Activated CD8-positive, alpha-beta T cell treated with anti-CD3 and anti-CD28 coated beads for 36 hours (primary cell): ENCODE measurements around the gene PSME1. TPM values are rescaled to one million over a fixed set of nuclear protein-coding genes. Genes with fewer than 3 reads are reported as not detected.

ENCODE experiments used
- ATAC-seq: fragments of 200-7000 bp; cut with Tn5 transposase; one replicate; pipeline ENCODE4 v1.10.0; 2021; ENCODE audit warnings: mild to moderate bottlenecking, moderate library complexity
- CTCF ChIA-PET: fragments of 350-600 bp; sonication (Branson Sonifier 250); formaldehyde crosslinking; loops from one replicate; lab custom pipeline; 2021; ENCODE audit warnings: antibody characterized with exemption; lab: Charles Lee
- POLR2A ChIA-PET: fragments of 350-600 bp; sonication (Branson Sonifier 250); formaldehyde crosslinking; loops from one replicate; lab custom pipeline; 2021; ENCODE audit warnings: antibody characterized with exemption; lab: Charles Lee
- DNase-seq: peaks from one replicate; pipeline ENCODE4 v3.0.0-alpha.2; 2020
- H3K27ac Mint-ChIP-seq: one replicate; pipeline ENCODE4 v1.8.0; 2021; ENCODE audit warnings: mild to moderate bottlenecking, mixed read lengths
- H3K27me3 Mint-ChIP-seq: one replicate; pipeline ENCODE4 v1.8.0; 2021; ENCODE audit warnings: mixed read lengths
- H3K36me3 Mint-ChIP-seq: one replicate; pipeline ENCODE4 v1.8.0; 2021; ENCODE audit warnings: low read depth, mixed read lengths
- H3K4me1 Mint-ChIP-seq: one replicate; pipeline ENCODE4 v1.8.0; 2021; ENCODE audit warnings: low read depth, mixed read lengths
- H3K4me3 Mint-ChIP-seq: one replicate; pipeline ENCODE4 v1.8.0; 2021; ENCODE audit warnings: mild to moderate bottlenecking, moderate library complexity, mixed read lengths
- H3K9me3 Mint-ChIP-seq: one replicate; pipeline ENCODE4 v1.8.0; 2021; ENCODE audit warnings: mixed read lengths
- intact Hi-C: fragments of 100-400 bp; cut with micrococcal nuclease; formaldehyde crosslinking; loops from one replicate; pipeline ENCODE4 v1.10.0; 2022
- total RNA-seq, 2 experiments: library from RNA; stranded (reverse); gene quantifications; one replicate each; pipeline ENCODE4 v1.2.3, GENCODE V29; 2021
- TF ChIP-seq, protein P1 (sequence below): fragments of 200-600 bp; IDR thresholded peaks from one replicate; pipeline ENCODE4 v1.8.0; 2022; ENCODE audit warnings: antibody characterized with exemption, mild to moderate bottlenecking

The PSME1 gene
- total RNA-seq, 2 experiments from 2014 or later, result 451 to 460 TPM

DNA sequence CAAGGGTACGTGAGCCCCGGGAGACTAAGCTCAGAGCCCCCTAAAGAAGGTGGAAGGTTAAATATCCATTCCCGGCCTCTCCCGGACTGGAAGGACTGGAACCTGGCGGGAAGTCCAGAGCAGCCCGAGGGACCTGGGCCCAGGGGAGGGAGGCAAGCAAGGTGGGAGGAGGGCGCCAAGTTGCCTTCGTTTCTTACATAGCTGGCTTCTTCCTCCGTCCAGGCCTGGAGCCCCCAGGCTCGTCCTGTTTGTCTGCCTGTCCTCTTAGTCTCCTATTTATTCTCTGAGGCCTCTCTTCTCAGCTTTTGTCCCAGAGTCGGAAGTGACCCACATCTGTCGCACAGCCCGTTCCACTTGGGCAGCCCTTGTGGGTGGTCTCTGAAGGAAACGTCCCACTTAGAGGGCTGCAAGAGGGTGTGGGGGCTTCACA, 41.1 kb upstream of the PSME1 start:
- TF ChIP-seq, protein P1, sequence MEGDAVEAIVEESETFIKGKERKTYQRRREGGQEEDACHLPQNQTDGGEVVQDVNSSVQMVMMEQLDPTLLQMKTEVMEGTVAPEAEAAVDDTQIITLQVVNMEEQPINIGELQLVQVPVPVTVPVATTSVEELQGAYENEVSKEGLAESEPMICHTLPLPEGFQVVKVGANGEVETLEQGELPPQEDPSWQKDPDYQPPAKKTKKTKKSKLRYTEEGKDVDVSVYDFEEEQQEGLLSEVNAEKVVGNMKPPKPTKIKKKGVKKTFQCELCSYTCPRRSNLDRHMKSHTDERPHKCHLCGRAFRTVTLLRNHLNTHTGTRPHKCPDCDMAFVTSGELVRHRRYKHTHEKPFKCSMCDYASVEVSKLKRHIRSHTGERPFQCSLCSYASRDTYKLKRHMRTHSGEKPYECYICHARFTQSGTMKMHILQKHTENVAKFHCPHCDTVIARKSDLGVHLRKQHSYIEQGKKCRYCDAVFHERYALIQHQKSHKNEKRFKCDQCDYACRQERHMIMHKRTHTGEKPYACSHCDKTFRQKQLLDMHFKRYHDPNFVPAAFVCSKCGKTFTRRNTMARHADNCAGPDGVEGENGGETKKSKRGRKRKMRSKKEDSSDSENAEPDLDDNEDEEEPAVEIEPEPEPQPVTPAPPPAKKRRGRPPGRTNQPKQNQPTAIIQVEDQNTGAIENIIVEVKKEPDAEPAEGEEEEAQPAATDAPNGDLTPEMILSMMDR, result no peak
- ChIA-PET POLR2A (interaction anchor here (0.6 to 9.0 kb wide), 22 partner anchors 9 to 774 kb away, joined by 3 to 80 read pairs (median 4); partner anchors contain the start of genes DCAF11, EMC9, IRF9 and NRL), CTCF (interaction anchor here (1.1 to 11.2 kb wide), 9 partner anchors 8 to 124 kb away, joined by 3 to 345 read pairs (median 5); partner anchors contain the start of genes DCAF11 and NRL)
- no peaks in the 10 kb centered on the region for H3K9me3 Mint-ChIP-seq
- H3K4me3 Mint-ChIP-seq, result peak overlapping the region; percentile 93
- no peaks in the 10 kb centered on the region for H3K27me3 Mint-ChIP-seq
- ATAC-seq, result no peak
- peaks cover 24% of the 10 kb centered on the region for H3K4me1 Mint-ChIP-seq
- peak overlapping the region; percentile 95 for H3K27ac Mint-ChIP-seq
- peak; percentile 34 for DNase-seq
- intact Hi-C loops, result loop anchor here (5.0 kb wide), 1 partner anchor 83 kb away; no protein-coding TSS in a partner anchor
- peaks cover 35% of the 10 kb centered on the region for H3K36me3 Mint-ChIP-seq

DNA sequence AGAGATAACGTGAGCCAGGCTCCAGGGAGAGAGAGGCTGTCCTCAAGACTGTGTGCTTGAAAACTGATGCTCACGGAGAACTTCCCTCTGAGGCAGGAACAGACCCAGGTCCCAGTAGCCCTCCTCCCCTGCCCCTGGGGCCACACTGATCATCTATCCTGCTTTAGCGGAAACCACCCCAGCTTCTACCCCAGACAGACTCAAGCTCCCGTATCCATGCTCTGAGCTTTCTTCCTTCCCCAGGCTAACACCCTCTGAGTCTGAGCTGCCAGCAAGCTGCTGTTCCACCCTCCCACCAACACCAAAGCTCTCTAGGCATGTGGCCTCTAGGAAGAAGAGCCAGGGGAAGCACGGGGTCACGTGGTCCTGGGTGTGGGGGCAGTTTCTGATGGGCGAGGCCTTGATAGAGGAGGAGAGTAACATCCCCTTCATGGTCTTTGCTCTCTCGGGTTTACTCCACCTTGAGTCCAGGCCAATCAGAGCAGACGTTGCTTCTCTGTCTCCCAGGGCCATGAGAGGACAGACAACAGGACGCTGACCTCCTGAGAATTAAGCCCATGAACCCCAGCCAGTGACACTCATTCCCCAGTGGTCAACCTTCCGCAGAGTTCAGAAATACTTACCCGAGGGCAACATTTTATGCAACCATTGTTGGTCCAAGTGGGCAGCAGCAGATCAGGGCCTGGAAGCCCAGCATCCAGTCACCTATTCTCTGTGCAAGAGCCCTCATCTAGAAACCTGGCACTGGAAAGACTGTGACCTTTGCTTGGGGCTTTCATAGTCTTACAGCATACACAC, 40.5 kb upstream of the PSME1 start:
- TF ChIP-seq, protein P1, result no peak
- Mint-ChIP-seq H3K27me3 (no peaks in the 10 kb centered on the region), H3K9me3 (no peaks in the 10 kb centered on the region), H3K4me3 (peak overlapping the region; percentile 93), H3K36me3 (peaks cover 40% of the 10 kb centered on the region), H3K4me1 (peaks cover 22% of the 10 kb centered on the region), H3K27ac (peak overlapping the region; percentile 95)
- DNase-seq (peak; percentile 88), ATAC-seq (peak; percentile 63)
- POLR2A ChIA-PET, result interaction anchor here (0.6 to 9.0 kb wide), 22 partner anchors 10 to 775 kb away, joined by 3 to 80 read pairs (median 4); partner anchors contain the start of genes CARMIL3, DCAF11, EMC9 and IRF9
- intact Hi-C loops, result no loop called here
- CTCF ChIA-PET, result interaction anchor here (1.1 to 11.2 kb wide), 8 partner anchors 9 to 87 kb away, joined by 3 to 345 read pairs (median 6); partner anchors contain the start of genes DCAF11 and NRL

DNA sequence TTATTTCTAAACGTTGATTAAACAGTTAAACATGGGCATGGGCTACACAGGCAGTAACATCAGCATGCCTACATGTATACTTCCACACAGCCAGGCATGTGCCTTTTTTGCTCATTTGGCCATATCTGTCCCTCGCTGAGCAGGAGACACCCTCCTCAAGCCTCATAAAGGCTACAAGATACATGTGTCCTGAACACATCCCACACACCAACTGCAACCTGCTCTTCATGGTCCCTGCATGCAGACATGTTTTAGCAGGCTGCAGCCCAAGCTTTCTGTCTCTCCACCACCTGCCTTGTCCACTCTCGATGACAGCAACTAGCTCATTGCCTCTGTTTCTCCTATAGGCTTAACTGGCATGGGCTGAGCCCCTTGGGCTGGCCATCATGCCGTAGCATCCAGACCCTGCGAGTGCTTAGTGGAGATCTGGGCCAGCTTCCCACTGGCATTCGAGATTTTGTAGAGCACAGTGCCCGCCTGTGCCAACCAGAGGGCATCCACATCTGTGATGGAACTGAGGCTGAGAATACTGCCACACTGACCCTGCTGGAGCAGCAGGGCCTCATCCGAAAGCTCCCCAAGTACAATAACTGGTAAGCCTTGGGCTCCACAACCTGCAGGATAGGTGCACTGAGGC, 39.3 kb upstream of the PSME1 start:
- ATAC-seq, result no peak
- peak overlapping the region; percentile 52 for H3K4me3 Mint-ChIP-seq

DNA sequence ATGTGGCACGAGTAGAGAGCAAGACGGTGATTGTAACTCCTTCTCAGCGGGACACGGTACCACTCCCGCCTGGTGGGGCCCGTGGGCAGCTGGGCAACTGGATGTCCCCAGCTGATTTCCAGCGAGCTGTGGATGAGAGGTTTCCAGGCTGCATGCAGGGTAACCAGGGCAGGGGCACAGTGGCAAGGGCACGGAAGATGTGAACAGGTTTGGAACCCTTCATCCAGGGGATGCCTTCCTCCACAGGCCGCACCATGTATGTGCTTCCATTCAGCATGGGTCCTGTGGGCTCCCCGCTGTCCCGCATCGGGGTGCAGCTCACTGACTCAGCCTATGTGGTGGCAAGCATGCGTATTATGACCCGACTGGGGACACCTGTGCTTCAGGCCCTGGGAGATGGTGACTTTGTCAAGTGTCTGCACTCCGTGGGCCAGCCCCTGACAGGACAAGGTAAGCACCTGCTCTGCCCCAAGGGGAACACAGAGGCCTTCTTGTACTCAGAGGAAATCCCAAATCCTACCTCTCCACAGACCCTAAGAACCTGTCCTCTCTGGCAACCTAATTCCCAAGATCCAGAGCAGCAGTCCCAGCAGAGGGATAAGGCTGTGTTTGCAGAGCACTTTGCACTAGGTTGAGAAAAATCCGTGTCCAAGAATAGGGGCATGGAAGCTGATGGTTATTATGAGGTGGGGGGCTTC, 37.6 kb upstream of the PSME1 start:
- ATAC-seq, result no peak
- H3K36me3 Mint-ChIP-seq, result peaks cover 62% of the 10 kb centered on the region
- POLR2A ChIA-PET, result interaction anchor here (8.3 kb wide), 1 partner anchor 8 kb away, joined by 80 read pairs; no protein-coding TSS in a partner anchor
- H3K4me1 Mint-ChIP-seq, result peaks cover 15% of the 10 kb centered on the region
- TF ChIP-seq, protein P1, result no peak
- H3K27ac Mint-ChIP-seq, result no peak overlapping the region
- no peaks in the 10 kb centered on the region for H3K27me3 Mint-ChIP-seq
- H3K9me3 Mint-ChIP-seq, result no peaks in the 10 kb centered on the region
- CTCF ChIA-PET, result interaction anchor here (1.0 to 11.2 kb wide), 4 partner anchors 8 to 62 kb away, joined by 3 to 345 read pairs (median 112); no protein-coding TSS in a partner anchor
- no peak overlapping the region for H3K4me3 Mint-ChIP-seq
- intact Hi-C loops, result no loop called here
- DNase-seq, result no peak

More for the DNA sequence above, 39.3 kb upstream of the PSME1 start:
- intact Hi-C loops, result no loop called here
- H3K36me3 Mint-ChIP-seq, result peaks cover 50% of the 10 kb centered on the region
- no peak for DNase-seq
- peaks cover 20% of the 10 kb centered on the region for H3K4me1 Mint-ChIP-seq
- peak overlapping the region; percentile 47 for H3K27ac Mint-ChIP-seq
- no peaks in the 10 kb centered on the region for H3K9me3 Mint-ChIP-seq
- TF ChIP-seq, protein P1, result no peak
- POLR2A ChIA-PET, result interaction anchor here (1.7 to 9.0 kb wide), 4 partner anchors 10 to 68 kb away, joined by 9 to 80 read pairs (median 50); partner anchors contain the start of genes DCAF11 and NRL
- CTCF ChIA-PET, result interaction anchor here (7.0 to 11.2 kb wide), 3 partner anchors 9 to 37 kb away, joined by 99 to 345 read pairs (median 218); no protein-coding TSS in a partner anchor
- no peaks in the 10 kb centered on the region for H3K27me3 Mint-ChIP-seq
